LNCaP clone FGC (cell line): Measurements from ENCODE around the gene PI4K2B.
A peak's percentile ranks its signal among the peaks of the same experiment; 100 is the strongest.

Experiments used
- DNase-seq: peaks from one replicate; pipeline ENCODE4 v3.0.0-alpha.2; 2011; ENCODE audit warnings: low read depth
- H3K4me3 ChIP-seq: 2 replicates; pipeline ENCODE4 v1.5.1; 2011; ENCODE audit warnings: mild to moderate bottlenecking, low read depth, low read length, control low read depth
- CTCF ChIP-seq: IDR thresholded peaks from 2 replicates; pipeline ENCODE4 v1.5.1; 2012; ENCODE audit warnings: mild to moderate bottlenecking; ENCODE audit not compliant: control insufficient read depth, insufficient read depth; ENCODE audit errors: extremely low read depth

PI4K2B gene

GRCh38 chr4:25297528-25298242, 63.9 kb downstream of the PI4K2B start:
- H3K4me3 ChIP-seq = no peak overlapping the region
- DNase-seq = no peak
- no peak for TF ChIP-seq CTCF

DNA sequence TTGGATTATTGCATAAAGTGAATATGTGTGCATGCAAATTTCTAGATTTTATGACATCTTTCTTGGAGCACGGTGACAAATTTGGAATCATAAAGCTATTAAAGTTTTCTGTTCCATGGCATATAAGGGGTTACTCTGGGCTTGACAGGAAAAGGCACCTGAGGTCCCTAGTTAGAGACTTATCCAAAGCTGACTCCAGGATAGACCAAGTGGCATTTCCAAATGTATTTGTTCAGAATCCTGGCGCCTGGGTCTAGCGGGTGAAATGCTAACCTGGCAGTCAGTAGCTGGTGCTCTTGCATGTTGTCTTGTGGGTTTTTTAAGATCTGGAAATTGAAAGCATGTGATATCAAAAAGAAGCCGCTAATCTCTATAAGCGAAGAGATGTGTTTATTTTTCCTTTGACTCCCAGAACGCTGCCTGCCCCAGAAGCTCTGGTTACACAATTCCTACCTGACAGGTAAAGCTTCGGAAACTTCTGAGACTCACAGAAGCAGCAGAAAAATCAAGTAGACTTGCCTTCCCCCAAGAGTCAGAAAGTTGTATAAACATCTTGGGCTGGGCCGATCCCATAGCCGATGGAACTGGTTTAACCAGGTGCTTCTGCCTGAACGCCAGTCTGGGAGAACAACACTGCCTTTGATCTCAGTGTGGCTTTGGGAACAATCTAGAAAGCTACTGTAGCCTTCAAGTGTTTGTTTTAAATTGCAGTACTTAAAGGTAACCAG, 65.8 kb downstream of the PI4K2B start:
- peak; percentile 82 for DNase-seq
- H3K4me3 ChIP-seq = peak overlapping the region; percentile 34
- TF ChIP-seq CTCF = no peak

GRCh38 chr4:25301471-25301870, 67.6 kb downstream of the PI4K2B start:
- DNase-seq = no peak

GRCh38 chr4:25302626-25303025, 68.8 kb downstream of the PI4K2B start:
- TF ChIP-seq CTCF = no peak
- H3K4me3 ChIP-seq = no peak overlapping the region
- no peak for DNase-seq

More at GRCh38 chr4:25301471-25301870, 67.6 kb downstream of the PI4K2B start:
- no peak overlapping the region for H3K4me3 ChIP-seq
- no peak for TF ChIP-seq CTCF

GRCh38 chr4:25303578-25303977, 69.7 kb downstream of the PI4K2B start:
- TF ChIP-seq CTCF = no peak
- DNase-seq = no peak
- no peak overlapping the region for H3K4me3 ChIP-seq

DNA sequence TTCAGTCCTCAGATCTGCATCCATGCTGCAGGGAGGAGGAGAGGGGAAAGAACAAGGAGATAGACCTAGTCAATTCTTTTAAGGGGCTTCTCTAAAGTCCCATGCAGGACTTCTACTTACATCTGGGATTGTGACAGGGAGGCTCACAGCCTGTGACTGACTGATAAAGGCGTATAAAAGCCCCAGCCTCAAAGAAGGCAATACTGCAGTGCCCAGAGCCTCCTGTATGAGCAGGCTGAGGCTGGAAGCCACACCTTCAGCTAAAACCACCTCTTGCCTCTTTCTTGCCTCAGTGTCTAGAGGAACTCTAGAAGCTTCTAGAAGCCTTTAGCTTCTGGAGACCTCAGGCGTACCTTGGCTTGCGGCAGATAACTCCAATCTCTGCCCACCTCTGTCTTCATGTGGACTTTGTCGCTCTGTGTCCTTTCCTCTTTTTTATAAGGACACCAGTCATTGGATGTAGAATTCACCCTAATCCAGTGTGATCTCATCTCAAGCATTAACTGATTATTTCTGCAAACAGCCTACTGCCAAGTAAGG, 72.8 kb downstream of the PI4K2B start:
- TF ChIP-seq CTCF = no peak
- DNase-seq = no peak
- no peak overlapping the region for H3K4me3 ChIP-seq
